Neural cell (in vitro differentiated cells): ENCODE data around the gene CRNKL1. TPM values are rescaled to one million over a fixed set of nuclear protein-coding genes. Genes with fewer than 3 reads are reported as not detected.

ENCODE experiments used
- H2AFZ ChIP-seq: fragments of 200-600, 300-800 bp; sonication (generic), shearing (Covaris generic); 2 replicates; pipeline ENCODE4 v1.6.0; 2014; ENCODE audit warnings: low read depth, mild to moderate bottlenecking, antibody characterized with exemption, low read length, moderate library complexity
- H3F3A ChIP-seq: fragments of 200-600 bp; shearing (Covaris generic); 2 replicates; pipeline ENCODE4 v1.6.1; 2016; ENCODE audit warnings: mild to moderate bottlenecking, moderate library complexity, mixed read lengths, antibody characterized with exemption, low read length; ENCODE audit not compliant: insufficient read depth, poor library complexity, severe bottlenecking
- H3K27ac ChIP-seq: fragments of 200-600, 300-800 bp; sonication (generic), shearing (Covaris generic); 2 replicates; pipeline ENCODE4 v1.5.1; 2014; ENCODE audit warnings: mild to moderate bottlenecking, low read length, moderate library complexity
- H3K27me3 ChIP-seq: fragments of 300-800, 200-600 bp; sonication (generic), shearing (Covaris generic); 2 replicates; pipeline ENCODE4 v1.6.0; 2014; ENCODE audit warnings: mild to moderate bottlenecking, low read depth, low read length, moderate library complexity; ENCODE audit not compliant: insufficient read depth
- H3K36me3 ChIP-seq: fragments of 300-800, 200-600 bp; sonication (generic), shearing (Covaris generic); 2 replicates; pipeline ENCODE4 v1.5.1; 2014; ENCODE audit warnings: mild to moderate bottlenecking, antibody characterized with exemption, low read length, moderate library complexity; ENCODE audit not compliant: insufficient read depth
- H3K4me2 ChIP-seq: fragments of 300-800, 200-600 bp; sonication (generic), shearing (Covaris generic); 2 replicates; pipeline ENCODE4 v1.6.0; 2014; ENCODE audit warnings: mild to moderate bottlenecking, low read length
- H3K4me3 ChIP-seq: fragments of 300-800, 200-600 bp; sonication (generic), shearing (Covaris generic); 2 replicates; pipeline ENCODE4 v1.5.1; 2014; ENCODE audit warnings: mild to moderate bottlenecking, low read length, moderate library complexity
- H3K79me2 ChIP-seq: fragments of 200-600 bp; shearing (Covaris generic); replicated peaks from 2 replicates; pipeline ENCODE4 v1.6.0; 2014; ENCODE audit warnings: mild to moderate bottlenecking, low read length, moderate library complexity; ENCODE audit not compliant: insufficient read depth
- H3K9ac ChIP-seq: fragments of 300-800, 200-600 bp; sonication (generic), shearing (Covaris generic); 2 replicates; pipeline ENCODE4 v1.6.1; 2016; ENCODE audit warnings: mild to moderate bottlenecking, low read length, mixed read lengths
- H3K9me2 ChIP-seq: fragments of 200-600 bp; shearing (Covaris generic); 2 replicates; pipeline ENCODE4 v1.6.1; 2016; ENCODE audit warnings: mild to moderate bottlenecking, low read length, mixed read lengths; ENCODE audit not compliant: insufficient read depth
- H3K9me3 ChIP-seq: fragments of 200-600, 300-800 bp; sonication (generic), shearing (Covaris generic); 2 replicates; pipeline ENCODE4 v1.6.1; 2016; ENCODE audit warnings: mild to moderate bottlenecking, mixed run types, low read length, moderate library complexity, mixed read lengths
- H4K20me1 ChIP-seq: fragments of 200-600 bp; shearing (Covaris generic); 2 replicates; pipeline ENCODE4 v1.6.1; 2016; ENCODE audit warnings: mild to moderate bottlenecking, mixed run types; ENCODE audit not compliant: insufficient read depth
- CTCF ChIP-seq: fragments of 450-650 bp; IDR thresholded peaks from 2 replicates; pipeline ENCODE4 v1.5.1; 2014; ENCODE audit warnings: antibody characterized with exemption, mild to moderate bottlenecking, moderate library complexity; ENCODE audit not compliant: poor library complexity, severe bottlenecking
- EP300 ChIP-seq: fragments of 450-650 bp; conservative IDR thresholded peaks from 2 replicates; pipeline ENCODE4 v1.6.1; 2014; ENCODE audit warnings: antibody characterized with exemption, mild to moderate bottlenecking, moderate library complexity; ENCODE audit not compliant: poor library complexity, severe bottlenecking
- EZH2 ChIP-seq: fragments of 200-600, 300-800 bp; shearing (Covaris generic), sonication (generic); IDR thresholded peaks from 2 replicates; pipeline ENCODE4 v1.6.1; 2014; ENCODE audit warnings: antibody characterized with exemption, low read length, borderline replicate concordance, mild to moderate bottlenecking; ENCODE audit not compliant: insufficient read depth, poor library complexity, severe bottlenecking
- MXI1 ChIP-seq: fragments of 450-650 bp; conservative IDR thresholded peaks from 2 replicates; pipeline ENCODE4 v1.6.1; 2014; ENCODE audit warnings: antibody characterized with exemption, mild to moderate bottlenecking; ENCODE audit not compliant: poor library complexity, severe bottlenecking
- POLR2AphosphoS5 ChIP-seq: IDR thresholded peaks from 2 replicates; pipeline ENCODE4 v1.6.1; 2012
- RAD21 ChIP-seq: fragments of 450-650 bp; conservative IDR thresholded peaks from 2 replicates; pipeline ENCODE4 v1.6.1; 2014; ENCODE audit warnings: antibody characterized with exemption, mild to moderate bottlenecking, moderate library complexity
- SMC3 ChIP-seq: fragments of 450-650 bp; conservative IDR thresholded peaks from 2 replicates; pipeline ENCODE4 v1.6.1; 2014; ENCODE audit warnings: antibody characterized with exemption, mild to moderate bottlenecking, moderate library complexity; ENCODE audit not compliant: poor library complexity
- TAF1 ChIP-seq: IDR thresholded peaks from 2 replicates; pipeline ENCODE4 v1.6.1; 2012; ENCODE audit warnings: low read depth
- polyA plus RNA-seq: library from polyadenylated mRNA; depleted of rRNA; stranded (reverse); fragments of >200 nt; gene quantifications from 2 replicates; pipeline ENCODE4 v1.2.3, GENCODE V29; 2014
- TF ChIP-seq, protein P1 (sequence below): IDR thresholded peaks from 2 replicates; pipeline ENCODE4 v1.6.1; 2012; ENCODE audit warnings: borderline replicate concordance

CRNKL1 gene
- polyA plus RNA-seq, 1 donor from 2014 or later, result 27.0 TPM

DNA sequence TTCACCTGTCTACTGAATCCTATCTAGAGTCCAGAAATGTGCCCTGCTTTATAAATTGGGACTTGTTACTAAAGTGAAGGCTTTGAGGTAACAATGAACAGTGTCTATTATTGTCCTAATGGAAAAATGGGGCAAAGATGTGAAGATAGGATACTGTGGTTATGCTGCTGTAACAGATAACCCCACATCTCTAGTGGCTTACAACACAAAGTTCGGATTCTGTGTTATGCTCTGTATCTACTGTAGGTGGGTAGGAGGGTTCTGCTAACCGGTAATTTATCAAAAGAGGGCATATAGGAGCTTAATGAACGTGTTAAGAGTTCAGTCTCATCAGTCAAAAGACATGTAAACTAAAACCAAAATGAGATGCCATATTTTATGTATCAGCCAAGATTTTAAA is 28.9 kb downstream of the CRNKL1 start:
- Histone ChIP-seq H3K9me3 (no peaks in the 10 kb centered on the region), H3F3A (no peaks in the 10 kb centered on the region), H2AFZ (no peak overlapping the region), H3K79me2 (peaks cover 43% of the 10 kb centered on the region), H3K36me3 (no peaks in the 10 kb centered on the region), H3K27ac (no peak overlapping the region), H3K9me2 (no peaks in the 10 kb centered on the region), H3K9ac (no peak overlapping the region), H3K4me2 (no peak overlapping the region), H4K20me1 (no peaks in the 10 kb centered on the region), H3K27me3 (no peaks in the 10 kb centered on the region), H3K4me3 (no peak overlapping the region)
- no peak for TF ChIP-seq MXI1
- TF ChIP-seq, protein P1, sequence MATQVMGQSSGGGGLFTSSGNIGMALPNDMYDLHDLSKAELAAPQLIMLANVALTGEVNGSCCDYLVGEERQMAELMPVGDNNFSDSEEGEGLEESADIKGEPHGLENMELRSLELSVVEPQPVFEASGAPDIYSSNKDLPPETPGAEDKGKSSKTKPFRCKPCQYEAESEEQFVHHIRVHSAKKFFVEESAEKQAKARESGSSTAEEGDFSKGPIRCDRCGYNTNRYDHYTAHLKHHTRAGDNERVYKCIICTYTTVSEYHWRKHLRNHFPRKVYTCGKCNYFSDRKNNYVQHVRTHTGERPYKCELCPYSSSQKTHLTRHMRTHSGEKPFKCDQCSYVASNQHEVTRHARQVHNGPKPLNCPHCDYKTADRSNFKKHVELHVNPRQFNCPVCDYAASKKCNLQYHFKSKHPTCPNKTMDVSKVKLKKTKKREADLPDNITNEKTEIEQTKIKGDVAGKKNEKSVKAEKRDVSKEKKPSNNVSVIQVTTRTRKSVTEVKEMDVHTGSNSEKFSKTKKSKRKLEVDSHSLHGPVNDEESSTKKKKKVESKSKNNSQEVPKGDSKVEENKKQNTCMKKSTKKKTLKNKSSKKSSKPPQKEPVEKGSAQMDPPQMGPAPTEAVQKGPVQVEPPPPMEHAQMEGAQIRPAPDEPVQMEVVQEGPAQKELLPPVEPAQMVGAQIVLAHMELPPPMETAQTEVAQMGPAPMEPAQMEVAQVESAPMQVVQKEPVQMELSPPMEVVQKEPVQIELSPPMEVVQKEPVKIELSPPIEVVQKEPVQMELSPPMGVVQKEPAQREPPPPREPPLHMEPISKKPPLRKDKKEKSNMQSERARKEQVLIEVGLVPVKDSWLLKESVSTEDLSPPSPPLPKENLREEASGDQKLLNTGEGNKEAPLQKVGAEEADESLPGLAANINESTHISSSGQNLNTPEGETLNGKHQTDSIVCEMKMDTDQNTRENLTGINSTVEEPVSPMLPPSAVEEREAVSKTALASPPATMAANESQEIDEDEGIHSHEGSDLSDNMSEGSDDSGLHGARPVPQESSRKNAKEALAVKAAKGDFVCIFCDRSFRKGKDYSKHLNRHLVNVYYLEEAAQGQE, result no peak
- TF ChIP-seq CTCF, result no peak
- no peak for TF ChIP-seq RAD21
- TF ChIP-seq SMC3, result no peak
- TF ChIP-seq EP300, result no peak
- no peak for TF ChIP-seq TAF1
- TF ChIP-seq EZH2, result no peak
- no peak for TF ChIP-seq POLR2AphosphoS5

- H3K27ac ChIP-seq, result no peak overlapping the region
- no peak overlapping the region for H3K9ac ChIP-seq
- H3K4me3 ChIP-seq, result no peak overlapping the region
- peaks cover 52% of the 10 kb centered on the region for H3K79me2 ChIP-seq
- no peaks in the 10 kb centered on the region for H3F3A ChIP-seq
- H4K20me1 ChIP-seq, result no peaks in the 10 kb centered on the region
- no peaks in the 10 kb centered on the region for H3K9me3 ChIP-seq
- H3K4me2 ChIP-seq, result no peak overlapping the region
- TF ChIP-seq SMC3, result no peak
- no peak for TF ChIP-seq EP300
- no peak for TF ChIP-seq MXI1
- no peak for TF ChIP-seq EZH2
- no peak for TF ChIP-seq POLR2AphosphoS5
- TF ChIP-seq TAF1, result no peak
- TF ChIP-seq, protein P1, result no peak
- no peak for TF ChIP-seq CTCF
- TF ChIP-seq RAD21, result no peak
- no peaks in the 10 kb centered on the region for H3K36me3 ChIP-seq
- H3K27me3 ChIP-seq, result no peaks in the 10 kb centered on the region
- H2AFZ ChIP-seq, result no peak overlapping the region
- H3K9me2 ChIP-seq, result no peaks in the 10 kb centered on the region
These were observed 29.8 kb downstream of the CRNKL1 start for GRCh38 chr20:20022498-20022897.
